GM21619 (cell line): ENCODE results near the gene CHTOP.

Experiments used
- ATAC-seq: cut with Tn5 transposase; IDR thresholded peaks from one replicate; pipeline ENCODE4 v1.9.1; 2021; ENCODE audit not compliant: unreplicated experiment

Gene CHTOP

DNA sequence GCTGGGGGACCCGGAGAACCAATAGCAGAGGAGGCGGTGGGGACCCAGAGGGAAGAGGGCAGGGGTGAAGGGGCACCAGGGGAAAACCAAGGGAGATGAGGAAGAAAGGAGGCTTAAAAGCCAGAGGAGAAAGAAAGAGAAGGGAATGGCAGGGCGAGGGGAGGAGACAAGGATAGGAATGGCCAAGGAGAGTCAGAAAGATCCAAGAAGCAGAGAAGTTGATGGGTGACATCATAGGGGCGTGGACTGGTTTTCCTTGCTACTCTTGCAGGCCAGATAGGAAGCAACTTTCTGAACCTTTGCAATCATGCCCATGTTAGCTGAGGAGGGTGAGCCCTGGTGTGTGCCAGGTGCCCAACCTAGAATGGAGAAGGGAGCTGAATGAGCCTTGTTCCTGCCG, 50.0 kb downstream of the CHTOP start:
- ATAC-seq = no peak

DNA sequence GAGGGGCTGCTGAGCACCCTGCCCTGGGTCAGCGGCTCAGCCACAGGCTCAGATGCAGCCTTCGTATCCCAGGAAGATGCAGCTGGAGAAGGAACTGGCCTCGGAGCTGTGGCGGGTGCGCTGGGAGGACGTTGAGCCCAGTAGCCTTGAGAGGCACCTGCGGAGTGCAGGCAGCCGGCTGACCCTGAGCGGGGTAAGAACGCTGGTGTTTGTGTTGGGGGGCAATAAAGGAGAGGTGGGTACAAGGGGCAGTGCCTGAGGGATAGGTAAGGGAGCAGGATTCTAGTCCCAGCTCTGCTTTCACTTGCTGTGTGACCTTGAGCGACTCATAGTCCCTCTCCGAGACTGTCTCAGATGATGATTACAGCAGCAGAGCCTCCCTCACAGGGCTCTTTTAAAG, 51.0 kb downstream of the CHTOP start:
- no peak for ATAC-seq

DNA sequence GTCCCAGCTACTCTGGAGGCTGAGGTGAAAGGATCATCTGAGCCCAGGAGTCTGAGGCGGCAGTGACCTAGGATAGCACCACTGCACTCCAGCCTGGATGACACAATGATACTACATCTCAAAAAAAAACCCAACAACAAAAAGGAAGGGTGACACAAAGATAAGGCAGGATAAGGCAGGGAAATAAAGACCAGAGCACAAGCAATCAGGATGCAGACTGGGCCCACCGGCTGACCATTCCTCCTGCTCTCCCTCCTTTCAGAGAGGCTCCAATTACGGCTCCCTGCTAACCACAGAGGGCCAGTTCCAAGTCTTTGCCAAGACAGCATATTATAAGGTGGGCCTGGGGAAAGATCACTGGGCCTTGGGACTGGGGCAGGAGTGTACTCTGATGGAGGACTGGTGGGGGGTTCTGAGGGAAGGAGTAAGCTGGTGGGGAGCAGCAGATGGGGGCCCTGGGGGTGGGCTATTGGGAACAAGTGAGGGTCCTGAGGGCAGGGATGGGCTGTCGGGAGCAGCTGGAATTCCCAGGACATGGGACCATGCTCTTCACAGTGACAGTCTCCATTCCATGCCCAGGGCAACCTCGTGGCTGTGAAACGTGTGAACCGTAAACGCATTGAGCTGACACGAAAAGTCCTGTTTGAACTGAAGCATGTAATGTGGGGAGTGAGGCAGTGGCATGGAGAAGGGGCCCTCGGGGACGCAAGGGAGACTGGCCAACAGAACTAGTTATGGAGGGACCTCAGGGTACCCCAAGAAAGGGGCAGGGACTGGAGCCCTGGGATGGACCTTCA, 51.9 kb downstream of the CHTOP start:
- ATAC-seq = no peak

DNA sequence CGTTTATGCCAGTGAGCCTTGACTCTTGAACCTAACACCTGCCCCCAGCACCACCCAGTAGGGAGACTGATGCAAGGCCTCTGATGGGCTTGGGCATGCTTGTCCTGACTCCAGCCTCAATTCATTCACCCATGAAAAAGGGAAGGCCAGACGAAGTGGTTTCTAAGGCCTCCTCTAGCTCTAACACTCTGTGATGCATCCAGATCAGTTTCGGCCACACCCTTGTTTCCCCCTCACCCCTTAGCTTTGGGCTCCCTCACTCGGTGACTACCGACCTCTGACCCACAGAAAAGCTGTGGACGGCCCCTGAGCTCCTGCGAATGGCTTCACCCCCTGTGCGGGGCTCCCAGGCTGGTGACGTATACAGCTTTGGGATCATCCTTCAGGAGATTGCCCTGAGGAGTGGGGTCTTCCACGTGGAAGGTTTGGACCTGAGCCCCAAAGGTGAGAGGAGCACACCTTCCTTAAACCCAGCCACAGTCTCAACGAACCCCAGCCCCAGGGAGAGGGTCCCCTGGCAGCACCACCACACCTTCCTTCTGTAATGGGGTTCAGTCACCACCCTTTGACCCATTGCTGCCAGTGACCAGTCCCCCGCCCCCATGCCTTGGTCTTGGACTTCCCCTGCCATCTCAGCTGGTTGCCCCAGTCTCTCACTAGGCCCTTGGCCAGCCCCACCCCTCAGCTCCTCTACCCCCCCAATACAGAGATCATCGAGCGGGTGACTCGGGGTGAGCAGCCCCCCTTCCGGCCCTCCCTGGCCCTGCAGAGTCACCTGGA, 53.7 kb downstream of the CHTOP start:
- no peak for ATAC-seq

DNA sequence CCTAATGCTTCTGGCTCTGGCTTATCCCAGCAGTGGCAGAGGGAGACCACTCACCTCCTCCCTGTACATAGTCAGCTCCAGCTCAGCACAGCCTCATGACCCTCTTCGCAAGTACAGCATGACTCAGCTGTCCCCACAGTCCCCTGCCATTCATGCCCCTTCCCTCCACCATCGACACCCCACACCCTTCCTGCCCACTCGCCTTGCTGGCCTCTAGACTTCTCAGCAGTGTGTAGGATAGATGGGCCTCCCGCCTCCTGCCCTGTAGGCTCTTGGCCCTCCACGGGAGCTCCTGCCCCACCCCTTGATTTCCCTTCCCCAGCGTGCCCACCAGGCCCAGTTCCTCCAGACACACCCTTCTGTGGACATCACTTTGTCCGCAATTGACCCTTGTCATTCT, 54.4 kb downstream of the CHTOP start:
- ATAC-seq = no peak

DNA sequence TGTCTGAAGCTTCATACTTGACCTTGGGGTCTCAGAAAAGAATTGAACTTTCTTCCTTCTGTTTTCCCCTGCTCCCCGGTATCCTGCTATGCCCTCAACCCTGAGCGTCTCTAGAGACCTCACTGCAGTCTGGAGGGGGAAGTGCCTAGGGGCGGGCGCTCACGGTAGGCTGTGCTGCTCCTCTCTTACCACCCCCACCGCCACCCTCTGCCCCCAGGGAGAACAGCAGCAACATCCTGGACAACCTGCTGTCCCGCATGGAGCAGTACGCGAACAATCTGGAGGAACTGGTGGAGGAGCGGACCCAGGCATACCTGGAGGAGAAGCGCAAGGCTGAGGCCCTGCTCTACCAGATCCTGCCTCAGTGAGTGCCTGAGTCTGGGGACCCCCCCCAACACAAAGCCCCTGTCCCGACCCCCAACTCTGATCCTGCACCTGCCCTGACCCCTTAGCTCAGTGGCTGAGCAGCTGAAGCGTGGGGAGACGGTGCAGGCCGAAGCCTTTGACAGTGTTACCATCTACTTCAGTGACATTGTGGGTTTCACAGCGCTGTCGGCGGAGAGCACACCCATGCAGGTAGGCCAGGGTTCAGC, 55.0 kb downstream of the CHTOP start:
- ATAC-seq = no peak

DNA sequence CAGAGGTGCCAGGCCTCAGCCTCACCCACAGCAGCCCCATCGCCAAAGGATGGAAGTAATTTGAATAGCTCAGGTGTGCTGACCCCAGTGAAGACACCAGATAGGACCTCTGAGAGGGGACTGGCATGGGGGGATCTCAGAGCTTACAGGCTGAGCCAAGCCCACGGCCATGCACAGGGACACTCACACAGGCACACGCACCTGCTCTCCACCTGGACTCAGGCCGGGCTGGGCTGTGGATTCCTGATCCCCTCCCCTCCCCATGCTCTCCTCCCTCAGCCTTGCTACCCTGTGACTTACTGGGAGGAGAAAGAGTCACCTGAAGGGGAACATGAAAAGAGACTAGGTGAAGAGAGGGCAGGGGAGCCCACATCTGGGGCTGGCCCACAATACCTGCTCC, 59.6 kb downstream of the CHTOP start:
- ATAC-seq = no peak
